Prostate gland (tissue), 2 donors: ENCODE results near the gene STX19. TPM values are rescaled to one million over a fixed set of nuclear protein-coding genes. Genes with fewer than 3 reads are reported as not detected.

ENCODE experiments used
- DNase-seq: peaks from one replicate; pipeline ENCODE4 v3.0.0-alpha.2; 2019; ENCODE audit warnings: low spot score
- H3K27ac ChIP-seq, 2 donors: fragments of 200-600 bp; sonication (generic); 2 replicates each; pipeline ENCODE4 v1.5.1; 2017 to 2019
- H3K27me3 ChIP-seq: fragments of 200-600 bp; sonication (generic); replicated peaks from 2 replicates; pipeline ENCODE4 v1.5.1; 2019; ENCODE audit not compliant: insufficient read depth
- H3K36me3 ChIP-seq, 2 donors: fragments of 200-600 bp; sonication (generic); 1 replicate in 1 of 2; 2 replicates in 1 of 2; pipeline versions ENCODE4 v1.5.1 to v1.8.1; 2017 to 2019
- H3K4me1 ChIP-seq: fragments of 200-600 bp; sonication (generic); replicated peaks from 2 replicates; pipeline ENCODE4 v1.5.1; 2019
- H3K4me3 ChIP-seq, 2 donors: fragments of 200-600 bp; sonication (generic); 2 replicates each; pipeline ENCODE4 v1.5.1; 2017 to 2019
- H3K9me3 ChIP-seq: fragments of 200-600 bp; sonication (generic); 2 replicates; pipeline ENCODE4 v1.5.1; 2017
- CTCF ChIP-seq, 4 experiments: fragments of 200-600 bp in 2 of 4; fragments of 450-650 bp in 2 of 4; sonication (generic) in 2 of 4; IDR thresholded peaks; 1 replicate in 3 of 4; 2 replicates in 1 of 4; pipeline ENCODE4 v1.5.1; 2016 to 2019; ENCODE audit warnings: antibody characterized with exemption in 4 of 4, mild to moderate bottlenecking in 2 of 4, moderate library complexity in 2 of 4
- POLR2A ChIP-seq: fragments of 450-650 bp; IDR thresholded peaks from one replicate; pipeline ENCODE4 v1.6.1; 2016; ENCODE audit warnings: antibody characterized with exemption, mild to moderate bottlenecking
- POLR2AphosphoS5 ChIP-seq: sonication (generic); formaldehyde crosslinking; IDR thresholded peaks from one replicate; pipeline ENCODE4 v1.6.1; 2017; ENCODE audit warnings: antibody characterized with exemption
- WGBS: methylation state at CpG from one replicate; pipeline ENCODE4 v1.1.5; 2018; 5-methylcytosine and 5-hydroxymethylcytosine counted together
- intact Hi-C: fragments of 100-400 bp; cut with DNase I; formaldehyde crosslinking; loops from one replicate; pipeline ENCODE4 v1.14.2; 2022
- total RNA-seq, 2 donors: library from RNA; depleted of rRNA; stranded (reverse); fragments of >200 nt; gene quantifications; one replicate each; pipeline ENCODE4 v1.1.0, GENCODE V29; 2016

STX19 gene
- total RNA-seq, 2 donors from 2014 or later, result 3.6 TPM; not detected in 1

- Histone ChIP-seq H3K27ac (peak overlapping the region; percentile 89), H3K4me1 (no peaks in the 10 kb centered on the region), H3K4me3 (peak overlapping the region; percentile 49 to 62), H3K27me3 (no peaks in the 10 kb centered on the region), H3K36me3 (peaks cover 0 to 4% of the 10 kb centered on the region in 2 donors), H3K9me3 (no peaks in the 10 kb centered on the region)
- intact Hi-C loops, result no loop called here
- 53% methylated on average over 17 of the region's 17 CpGs for WGBS
- TF ChIP-seq POLR2AphosphoS5 (no peak), POLR2A (no peak), CTCF (IDR thresholded peaks at IDR 0.05) (no peak)
- no peak for DNase-seq
Observed at GRCh38 chr3:94063496-94064119, 35.2 kb upstream of the STX19 start.

- Histone ChIP-seq H3K4me3 (peak within 1 kb of the TSS; percentile 49 to 62), H3K4me1 (no peaks in the 10 kb centered on the region), H3K27ac (peak within 1 kb of the TSS; percentile 89), H3K27me3 (no peaks in the 10 kb centered on the region), H3K9me3 (no peaks in the 10 kb centered on the region), H3K36me3 (peaks cover 0 to 4% of the 10 kb centered on the region in 2 donors)
- under 1% methylated on average over 52 of the region's 52 CpGs for WGBS
- TF ChIP-seq POLR2A (peak; percentile 37), POLR2AphosphoS5 (peak; percentile 89), CTCF (IDR thresholded peaks at IDR 0.05) (no peak)
- DNase-seq, result peak; percentile 92
- intact Hi-C loops, result no loop called here
Observed at GRCh38 chr3:94062513-94063404, 34.4 kb upstream of the STX19 start, which contains the start of the genes DHFR2 and NSUN3. Gene DHFR2, minus strand, starts transcription at chr3:94062916. Its CDS starts 1,405 bp downstream, at chr3:94061511. Gene NSUN3, plus strand, starts transcription at chr3:94063061. Its CDS starts 66 bp downstream, at chr3:94063127.

DNA sequence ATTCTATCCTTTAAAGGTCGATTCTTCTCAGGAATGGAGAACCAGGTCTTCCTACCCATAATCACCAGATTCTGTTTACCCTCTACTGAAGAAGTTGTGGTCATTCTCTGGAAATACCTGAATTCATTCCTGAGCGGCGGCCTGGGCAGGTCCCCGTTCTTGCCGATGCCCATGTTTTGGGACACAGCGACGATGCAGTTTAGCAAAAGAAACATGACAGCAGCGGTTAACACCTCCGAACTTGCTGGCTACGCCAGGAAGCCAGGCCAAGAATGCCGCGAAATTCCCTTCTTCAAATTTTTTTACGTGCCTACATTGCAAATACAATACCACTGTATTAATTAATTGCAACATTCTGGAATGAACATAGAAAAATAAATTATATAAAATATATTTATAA lies 32.9 kb upstream of the STX19 start:
- H3K4me1 ChIP-seq, result no peaks in the 10 kb centered on the region
- intact Hi-C loops, result no loop called here
- no peaks in the 10 kb centered on the region for H3K9me3 ChIP-seq
- H3K27me3 ChIP-seq, result no peaks in the 10 kb centered on the region
- no peak for DNase-seq
- WGBS, result 95% methylated on average over 13 of the region's 13 CpGs
- H3K36me3 ChIP-seq, result no peaks in the 10 kb centered on the region
- TF ChIP-seq POLR2A (no peak), POLR2AphosphoS5 (no peak), CTCF (IDR thresholded peaks at IDR 0.05) (no peak)
- H3K27ac ChIP-seq, result no peak overlapping the region
- no peak overlapping the region for H3K4me3 ChIP-seq

GRCh38 chr3:94050546-94050945 lies 22.1 kb upstream of the STX19 start:
- TF ChIP-seq POLR2AphosphoS5 (no peak), CTCF (IDR thresholded peaks at IDR 0.05) (no peak), POLR2A (no peak)
- intact Hi-C loops, result no loop called here
- Histone ChIP-seq H3K27me3 (no peaks in the 10 kb centered on the region), H3K36me3 (no peaks in the 10 kb centered on the region), H3K9me3 (no peaks in the 10 kb centered on the region), H3K4me3 (no peak overlapping the region), H3K4me1 (no peaks in the 10 kb centered on the region), H3K27ac (no peak overlapping the region)
- no peak for DNase-seq
